Fibroblast of lung (primary cell): ENCODE results near the gene TMEM170A.

Experiments used
- EZH2 ChIP-seq: IDR thresholded peaks from 2 replicates; pipeline ENCODE4 v1.5.1; 2012; ENCODE audit warnings: low read length, control low read depth, mild to moderate bottlenecking; ENCODE audit errors: missing control alignments
- TF ChIP-seq, protein P1 (sequence below), 2 donors: IDR thresholded peaks in 1 of 2; conservative IDR thresholded peaks in 1 of 2; 1 replicate in 1 of 2; 2 replicates in 1 of 2; pipeline ENCODE4 v1.5.1; 2011 to 2012; ENCODE audit warnings: low read length in 2 of 2, control low read depth in 1 of 2, inconsistent platforms in 1 of 2, low read depth in 1 of 2, mild to moderate bottlenecking in 1 of 2

DNA sequence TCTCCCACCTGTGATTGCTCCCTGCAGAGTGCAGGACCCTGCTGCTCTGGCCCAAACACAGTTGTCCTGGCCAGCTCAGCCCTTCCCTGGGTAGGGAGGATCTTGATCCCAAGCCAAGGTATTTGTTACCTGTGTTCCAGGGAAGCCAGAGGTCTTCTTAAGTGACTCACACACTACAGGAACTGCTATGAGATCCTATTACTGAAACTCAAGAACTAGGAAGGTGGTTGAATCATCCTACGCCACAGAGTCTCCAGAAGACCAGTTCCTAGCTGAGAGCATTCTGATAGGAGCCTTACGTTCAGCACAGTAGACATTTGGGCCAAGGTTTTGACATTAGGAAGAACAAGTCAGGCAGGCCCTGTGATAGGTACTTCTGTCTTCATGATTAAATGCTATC lies 18.7 kb upstream of the TMEM170A start:
- TF ChIP-seq, protein P1, sequence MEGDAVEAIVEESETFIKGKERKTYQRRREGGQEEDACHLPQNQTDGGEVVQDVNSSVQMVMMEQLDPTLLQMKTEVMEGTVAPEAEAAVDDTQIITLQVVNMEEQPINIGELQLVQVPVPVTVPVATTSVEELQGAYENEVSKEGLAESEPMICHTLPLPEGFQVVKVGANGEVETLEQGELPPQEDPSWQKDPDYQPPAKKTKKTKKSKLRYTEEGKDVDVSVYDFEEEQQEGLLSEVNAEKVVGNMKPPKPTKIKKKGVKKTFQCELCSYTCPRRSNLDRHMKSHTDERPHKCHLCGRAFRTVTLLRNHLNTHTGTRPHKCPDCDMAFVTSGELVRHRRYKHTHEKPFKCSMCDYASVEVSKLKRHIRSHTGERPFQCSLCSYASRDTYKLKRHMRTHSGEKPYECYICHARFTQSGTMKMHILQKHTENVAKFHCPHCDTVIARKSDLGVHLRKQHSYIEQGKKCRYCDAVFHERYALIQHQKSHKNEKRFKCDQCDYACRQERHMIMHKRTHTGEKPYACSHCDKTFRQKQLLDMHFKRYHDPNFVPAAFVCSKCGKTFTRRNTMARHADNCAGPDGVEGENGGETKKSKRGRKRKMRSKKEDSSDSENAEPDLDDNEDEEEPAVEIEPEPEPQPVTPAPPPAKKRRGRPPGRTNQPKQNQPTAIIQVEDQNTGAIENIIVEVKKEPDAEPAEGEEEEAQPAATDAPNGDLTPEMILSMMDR (conservative IDR thresholded peaks at IDR 0.05 in 1 of 2, IDR thresholded peaks at IDR 0.05 in 1 of 2; ENCODE audit: low read depth in 1 of 2, low read length in 2 of 2): no peak
- TF ChIP-seq EZH2: no peak
